HG03135 (cell line): ENCODE measurements around the gene NFIL3.

ENCODE experiments used
- ATAC-seq: cut with Tn5 transposase; IDR thresholded peaks from one replicate; pipeline ENCODE4 v1.9.1; 2021; ENCODE audit warnings: mild to moderate bottlenecking, moderate library complexity; ENCODE audit not compliant: unreplicated experiment

NFIL3 gene

DNA sequence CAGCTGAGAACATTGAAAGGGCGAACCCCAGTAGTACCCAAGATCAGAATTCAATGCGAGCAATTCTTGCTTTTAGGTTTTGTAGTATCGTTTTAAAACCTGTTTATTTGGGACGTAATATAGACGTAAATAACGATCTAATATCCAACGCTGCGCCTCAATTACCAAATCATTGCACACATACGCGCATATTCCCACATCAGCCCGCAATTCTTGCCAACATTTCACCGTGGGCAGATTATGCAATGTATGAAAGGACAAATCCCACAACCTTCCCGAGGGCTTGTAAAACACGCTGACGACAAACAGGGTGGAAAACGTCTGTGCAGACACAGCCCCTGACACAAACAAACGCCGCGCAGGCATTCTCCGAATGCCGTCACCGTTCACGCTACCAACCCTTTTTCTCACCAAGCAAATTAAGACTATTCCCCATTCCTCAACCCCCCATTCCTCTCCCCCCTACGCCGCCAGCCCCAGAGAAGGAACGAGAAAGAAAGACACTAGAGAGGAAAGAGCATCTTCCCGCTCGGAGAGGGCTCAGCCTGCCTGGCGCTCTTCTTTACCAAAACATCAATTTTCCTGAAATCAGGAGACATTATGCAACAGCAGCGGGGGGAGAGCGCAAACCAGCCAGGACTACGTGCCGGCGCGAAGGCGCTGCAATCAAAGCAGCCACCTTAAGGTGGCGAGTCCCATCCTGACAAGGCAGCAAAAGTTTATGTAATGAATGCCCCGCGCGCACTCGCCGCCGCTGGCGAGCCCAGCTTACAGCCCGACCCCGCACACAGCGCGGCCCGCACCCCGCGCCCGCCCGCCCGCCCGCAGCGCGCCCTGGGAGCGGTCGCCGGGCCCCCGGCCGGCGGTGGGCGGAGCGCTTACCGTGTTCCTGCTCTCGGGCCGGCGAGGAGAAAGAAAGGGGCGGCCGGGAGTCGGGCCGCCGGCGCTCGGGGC lies 597 bp downstream of the NFIL3 start:
- peak; percentile 38 for ATAC-seq

DNA sequence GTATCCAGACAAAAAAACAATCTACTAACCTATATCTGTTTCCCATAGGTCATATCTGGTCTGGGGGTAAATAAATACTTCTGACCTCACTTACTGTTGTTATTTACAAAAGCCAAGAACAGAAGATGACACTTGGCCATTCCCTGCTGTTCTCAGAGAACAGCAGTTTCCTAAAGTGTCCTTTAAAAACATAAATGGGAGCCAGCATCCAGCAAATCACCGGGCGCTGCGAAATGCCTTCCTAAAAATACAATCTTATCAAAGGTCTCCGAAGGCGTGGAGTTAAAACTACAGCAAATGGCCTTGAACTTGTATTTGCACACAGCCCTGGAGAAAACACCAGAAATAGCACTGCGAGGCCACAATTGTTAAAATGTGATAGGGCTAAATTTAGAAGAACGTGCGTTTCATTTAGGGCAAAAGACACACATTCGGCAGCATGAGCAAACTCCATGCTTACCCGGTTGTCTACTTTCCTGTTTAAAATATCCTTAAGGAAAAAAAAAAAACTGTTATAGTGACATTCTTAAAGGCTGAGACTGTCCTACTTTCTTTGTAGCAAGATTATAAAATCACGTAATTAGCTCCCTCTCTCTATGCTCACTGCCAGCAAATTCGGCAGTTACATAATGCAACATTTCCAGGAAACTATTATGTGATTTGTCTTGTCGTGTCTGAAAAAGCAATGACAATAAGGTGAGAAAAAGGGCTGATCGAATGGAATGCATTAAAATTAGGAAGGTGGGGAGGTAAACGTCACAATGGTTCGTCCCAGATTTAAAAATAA lies 1.5 kb downstream of the NFIL3 start:
- no peak for ATAC-seq

DNA sequence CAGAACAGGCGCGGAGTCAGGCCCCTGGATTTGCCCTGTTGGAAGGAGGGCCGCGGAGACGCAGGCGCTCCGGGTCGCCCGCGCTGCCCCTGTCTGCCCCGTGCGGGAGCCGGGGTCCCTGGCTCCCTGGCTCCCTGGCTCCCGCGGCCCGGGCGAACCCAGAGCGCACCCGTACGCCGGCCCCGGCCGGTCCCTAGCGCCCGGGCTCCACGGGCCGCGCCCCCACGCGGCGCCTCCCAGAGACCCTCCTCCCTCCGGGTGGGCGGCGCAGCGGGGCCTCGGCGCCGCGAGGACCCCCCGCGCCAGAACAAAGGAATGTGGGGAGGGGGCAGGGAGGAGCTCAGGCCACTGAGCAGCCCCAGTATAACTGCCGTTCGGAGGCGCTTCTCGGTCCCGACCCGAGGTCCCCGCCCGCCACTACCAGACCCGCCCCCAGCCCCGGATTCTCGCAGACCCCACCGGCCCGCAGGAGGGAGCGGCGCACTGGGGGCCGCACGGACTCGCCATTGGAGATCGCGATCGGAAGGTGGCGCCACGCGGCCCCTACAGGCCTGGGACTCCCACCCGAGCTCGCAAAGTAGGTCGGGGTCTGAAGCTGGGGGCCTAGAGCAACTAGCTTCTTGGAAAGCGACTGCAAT lies 2.4 kb downstream of the NFIL3 start:
- ATAC-seq, result no peak

GRCh38 chr9:91420501-91421127 lies 3.0 kb downstream of the NFIL3 start:
- ATAC-seq, result no peak

- ATAC-seq, result no peak
Observed at GRCh38 chr9:91419222-91420191, 4.1 kb downstream of the NFIL3 start.

DNA sequence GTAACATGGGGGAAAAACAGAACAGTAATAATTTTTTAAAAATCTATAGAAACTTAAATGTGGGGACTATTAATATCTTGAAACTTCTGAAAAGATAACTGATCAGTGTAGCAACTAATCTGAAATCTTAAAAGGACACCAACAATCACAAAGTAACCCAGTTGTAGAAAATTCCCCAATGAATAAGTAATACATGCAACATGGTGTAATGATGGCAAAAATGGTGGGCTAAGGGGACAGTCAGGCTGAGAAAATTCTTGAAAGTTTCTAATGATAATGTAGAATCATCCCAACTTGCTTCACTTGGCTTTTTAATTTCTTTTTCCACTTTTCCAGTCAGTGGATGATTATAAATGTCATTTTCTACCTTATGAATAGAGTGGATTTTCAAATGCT lies 5.4 kb downstream of the NFIL3 start:
- no peak for ATAC-seq

DNA sequence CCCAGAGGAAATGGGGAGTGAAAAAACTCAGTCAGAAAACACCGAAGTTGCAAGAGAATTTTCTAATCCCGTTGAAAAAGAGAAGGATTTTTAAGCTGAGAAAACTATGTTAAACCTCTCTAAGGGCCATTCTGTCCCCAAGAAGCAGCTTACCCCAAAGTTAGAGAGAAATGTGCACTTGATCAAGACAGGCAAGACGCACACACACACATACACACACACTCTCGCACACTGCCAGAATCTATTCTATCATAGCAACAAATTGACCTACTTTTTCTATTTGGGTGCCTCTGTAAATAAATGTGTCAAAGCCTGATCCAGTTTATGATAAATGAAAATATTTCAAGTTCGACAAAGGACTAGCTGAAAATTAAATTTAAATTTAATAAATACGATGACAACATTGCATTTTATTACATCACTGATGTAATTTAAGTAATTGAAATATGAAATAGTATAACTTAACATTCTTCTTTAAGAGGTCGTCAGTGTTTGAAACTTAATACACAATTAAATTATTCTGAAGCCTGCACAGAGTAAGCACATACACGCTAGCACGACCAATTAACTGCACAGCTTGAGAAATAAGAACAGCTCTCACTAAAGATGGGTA lies 5.9 kb downstream of the NFIL3 start:
- no peak for ATAC-seq

- ATAC-seq, result no peak
Observed at GRCh38 chr9:91416096-91416712, 7.4 kb downstream of the NFIL3 start.

DNA sequence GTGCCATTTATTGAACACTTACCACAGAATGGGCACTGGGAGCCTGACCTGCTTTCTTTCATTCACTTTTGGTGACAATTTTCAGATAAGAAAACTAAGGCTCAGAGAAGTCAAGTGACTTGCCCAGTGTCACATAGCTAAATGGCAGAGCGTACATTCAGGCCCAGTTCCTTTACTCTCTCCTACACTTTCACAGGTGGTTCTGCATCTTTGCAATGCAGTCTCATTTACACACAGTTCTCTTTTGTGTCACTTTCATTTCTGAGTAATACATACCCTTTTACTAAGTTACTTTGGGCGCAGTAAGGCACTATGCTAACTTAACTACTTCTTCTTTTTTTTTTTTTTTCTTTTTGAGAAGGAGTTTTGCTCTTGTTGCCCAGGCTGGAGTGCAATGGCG lies 8.3 kb downstream of the NFIL3 start:
- peak; percentile 96 for ATAC-seq

- no peak for ATAC-seq
Observed at GRCh38 chr9:91412941-91413340, 10.7 kb downstream of the NFIL3 start.

GRCh38 chr9:91411096-91411771 lies 12.4 kb downstream of the NFIL3 start:
- ATAC-seq, result no peak

DNA sequence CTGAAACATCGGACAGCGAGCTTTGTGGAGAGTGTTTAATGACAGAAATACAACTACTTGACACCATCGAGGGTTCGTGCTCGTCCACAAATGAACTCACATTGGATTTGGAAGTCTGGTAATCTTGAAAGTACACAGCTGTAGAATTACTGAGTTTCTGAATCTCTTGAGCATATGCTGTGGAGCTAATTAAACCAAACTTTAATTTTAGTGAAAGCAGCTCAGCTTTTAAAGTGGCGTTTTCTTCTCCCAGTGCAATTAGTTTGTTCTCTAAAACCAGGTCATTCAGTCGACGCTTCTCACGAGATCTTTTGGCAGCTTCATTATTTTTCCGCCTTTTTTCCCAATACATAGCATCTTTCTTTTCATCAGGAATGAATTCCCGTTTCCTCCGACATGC lies 13.5 kb downstream of the NFIL3 start:
- ATAC-seq, result no peak

DNA sequence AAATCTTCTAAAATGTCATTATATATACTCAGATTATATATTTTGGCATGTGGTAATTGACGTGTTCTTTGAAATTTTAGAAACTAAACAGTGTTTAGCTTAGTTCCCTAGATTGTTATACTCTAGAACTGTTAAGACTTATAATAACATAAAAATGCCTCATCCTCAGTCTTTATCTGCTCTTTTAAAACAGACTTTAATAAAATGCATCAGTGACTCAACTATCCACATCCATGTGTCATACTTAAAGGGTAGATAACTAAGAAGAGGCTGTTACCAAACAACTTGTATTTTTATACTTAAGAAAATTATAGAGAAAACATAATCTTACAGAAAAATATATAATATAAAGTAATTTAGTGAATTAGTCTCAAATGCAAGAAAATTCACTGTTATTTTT lies 15.2 kb downstream of the NFIL3 start:
- ATAC-seq, result no peak

- no peak for ATAC-seq
Observed at GRCh38 chr9:91407580-91408318, 15.9 kb downstream of the NFIL3 start.

GRCh38 chr9:91405343-91406077 lies 18.1 kb downstream of the NFIL3 start:
- no peak for ATAC-seq

- no peak for ATAC-seq
Observed at GRCh38 chr9:91403665-91404543, 19.7 kb downstream of the NFIL3 start.
